Fibroblast of villous mesenchyme (primary cell): ENCODE data around the gene NSD1. TPM values are rescaled to one million over a fixed set of nuclear protein-coding genes. Genes with fewer than 3 reads are reported as not detected.

ENCODE experiments used
- DNase-seq: peaks from one replicate; pipeline ENCODE4 v3.0.0-alpha.2; 2010; ENCODE audit warnings: low read depth
- H3K4me3 ChIP-seq: 2 replicates; pipeline ENCODE4 v1.5.1; 2011; ENCODE audit warnings: low read depth, mild to moderate bottlenecking, low read length
- total RNA-seq: library from RNA; depleted of rRNA; stranded (reverse); fragments of >200 nt; gene quantifications from 2 replicates; pipeline ENCODE4 v1.2.3, GENCODE V29; 2012
- TF ChIP-seq, protein P1 (sequence below): IDR thresholded peaks from 2 replicates; pipeline ENCODE4 v1.5.1; 2012; ENCODE audit warnings: low read depth, mild to moderate bottlenecking, low read length; ENCODE audit not compliant: insufficient read depth

NSD1 gene
- total RNA-seq, 1 donor: 70.0 TPM

DNA sequence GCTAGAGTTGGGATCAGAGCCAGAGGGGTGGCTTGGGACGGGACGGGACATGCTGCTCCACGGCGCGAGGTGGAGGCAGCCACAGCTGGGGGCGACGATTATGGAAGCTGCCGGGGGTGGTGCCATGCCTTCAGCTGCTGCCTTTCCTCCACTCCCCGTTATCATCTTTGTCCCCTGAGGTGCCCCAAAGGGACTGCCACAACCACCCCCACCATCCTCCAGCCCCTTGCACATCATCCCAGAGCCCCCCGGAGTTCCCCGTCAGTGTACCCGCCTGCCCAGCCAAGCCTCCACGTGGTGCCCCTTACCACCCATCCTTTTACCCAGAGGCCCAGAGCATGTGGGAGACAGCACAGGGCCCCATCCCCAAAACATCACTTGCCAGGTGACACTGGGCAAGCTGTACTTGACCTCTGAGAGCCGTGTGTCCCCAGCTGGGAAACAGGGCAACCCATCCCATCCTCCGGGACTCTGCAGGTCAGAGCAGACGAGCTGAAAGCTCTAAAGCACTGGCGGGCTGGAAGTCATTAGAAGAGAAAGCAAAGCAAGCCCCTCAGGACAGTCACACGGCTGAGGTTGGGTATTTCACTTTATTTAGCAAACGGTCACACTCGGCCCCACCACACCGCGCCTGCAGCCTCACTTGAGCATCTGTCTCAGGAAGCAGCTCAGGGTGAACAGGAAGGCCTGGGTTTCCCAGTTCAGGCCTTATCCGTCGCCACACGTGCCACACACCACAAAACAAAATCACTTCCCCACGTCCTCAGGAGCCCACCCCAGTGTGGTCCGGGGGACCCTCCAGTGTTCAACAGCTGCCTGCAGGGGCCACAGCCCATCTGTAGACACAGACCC, 197.6 kb downstream of the NSD1 start:
- no peak overlapping the region for H3K4me3 ChIP-seq
- no peak for DNase-seq
- TF ChIP-seq, protein P1, sequence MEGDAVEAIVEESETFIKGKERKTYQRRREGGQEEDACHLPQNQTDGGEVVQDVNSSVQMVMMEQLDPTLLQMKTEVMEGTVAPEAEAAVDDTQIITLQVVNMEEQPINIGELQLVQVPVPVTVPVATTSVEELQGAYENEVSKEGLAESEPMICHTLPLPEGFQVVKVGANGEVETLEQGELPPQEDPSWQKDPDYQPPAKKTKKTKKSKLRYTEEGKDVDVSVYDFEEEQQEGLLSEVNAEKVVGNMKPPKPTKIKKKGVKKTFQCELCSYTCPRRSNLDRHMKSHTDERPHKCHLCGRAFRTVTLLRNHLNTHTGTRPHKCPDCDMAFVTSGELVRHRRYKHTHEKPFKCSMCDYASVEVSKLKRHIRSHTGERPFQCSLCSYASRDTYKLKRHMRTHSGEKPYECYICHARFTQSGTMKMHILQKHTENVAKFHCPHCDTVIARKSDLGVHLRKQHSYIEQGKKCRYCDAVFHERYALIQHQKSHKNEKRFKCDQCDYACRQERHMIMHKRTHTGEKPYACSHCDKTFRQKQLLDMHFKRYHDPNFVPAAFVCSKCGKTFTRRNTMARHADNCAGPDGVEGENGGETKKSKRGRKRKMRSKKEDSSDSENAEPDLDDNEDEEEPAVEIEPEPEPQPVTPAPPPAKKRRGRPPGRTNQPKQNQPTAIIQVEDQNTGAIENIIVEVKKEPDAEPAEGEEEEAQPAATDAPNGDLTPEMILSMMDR: no peak

DNA sequence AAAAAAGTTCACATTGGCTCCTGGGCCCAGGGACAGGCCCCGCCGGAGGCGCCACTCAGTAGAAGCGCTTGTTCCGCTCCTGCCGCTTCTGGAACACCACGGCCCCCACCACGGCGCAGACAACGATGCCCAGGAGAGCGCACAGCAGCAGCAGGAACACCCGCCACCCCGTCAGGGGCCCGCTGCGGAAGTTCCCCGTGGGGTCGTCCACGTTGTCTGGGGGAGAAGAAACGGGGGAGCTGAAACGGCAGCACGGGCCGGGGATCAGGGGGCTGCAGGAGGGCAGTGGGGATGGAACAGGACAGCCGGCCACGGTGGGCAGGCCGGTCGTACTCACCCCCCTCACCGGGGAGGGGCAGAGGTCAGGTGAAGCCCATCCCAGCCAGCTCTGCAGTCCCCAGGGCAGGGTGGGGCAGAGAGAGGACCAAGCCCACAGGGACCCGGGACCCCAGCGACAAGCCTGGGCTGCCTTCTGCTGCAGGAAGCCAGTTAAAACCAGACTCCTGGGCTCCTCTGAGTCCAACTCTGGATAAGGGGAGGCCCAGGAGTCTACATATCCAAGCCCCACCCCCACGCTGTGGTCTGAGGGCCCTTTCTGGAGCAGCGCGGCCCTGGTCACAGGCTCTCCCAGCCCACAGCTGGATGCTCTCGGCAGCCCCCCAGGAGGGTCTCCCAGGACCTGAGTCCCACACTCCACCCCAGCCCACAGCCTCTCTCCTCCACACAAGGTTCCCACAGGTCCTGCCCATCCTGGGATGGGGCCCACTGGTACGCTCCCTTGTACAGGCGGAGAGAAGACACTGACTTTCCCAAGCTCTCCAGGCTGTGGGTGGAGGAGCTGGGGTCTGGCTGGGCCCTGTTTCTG, 198.7 kb downstream of the NSD1 start:
- TF ChIP-seq, protein P1: no peak
- no peak for DNase-seq
- no peak overlapping the region for H3K4me3 ChIP-seq

DNA sequence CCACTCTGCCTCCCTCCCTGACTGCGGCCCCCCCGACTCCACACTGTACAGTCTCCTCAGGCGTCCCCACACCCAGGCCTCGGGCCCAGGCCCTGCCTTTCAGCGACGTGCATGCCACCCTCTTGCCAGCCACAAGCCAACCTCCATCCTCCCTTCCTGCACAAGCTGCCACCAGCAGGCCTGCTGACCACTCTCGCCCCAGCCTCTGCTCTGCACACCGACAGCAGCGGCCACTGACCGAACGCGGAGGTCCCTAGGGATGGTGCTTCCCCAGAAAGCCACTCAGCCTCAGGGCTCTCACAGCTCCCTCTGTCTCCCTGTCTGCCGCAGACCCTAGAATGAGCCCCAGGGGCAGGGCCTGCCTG, 199.3 kb downstream of the NSD1 start:
- no peak for DNase-seq
- no peak overlapping the region for H3K4me3 ChIP-seq
- TF ChIP-seq, protein P1: no peak

DNA sequence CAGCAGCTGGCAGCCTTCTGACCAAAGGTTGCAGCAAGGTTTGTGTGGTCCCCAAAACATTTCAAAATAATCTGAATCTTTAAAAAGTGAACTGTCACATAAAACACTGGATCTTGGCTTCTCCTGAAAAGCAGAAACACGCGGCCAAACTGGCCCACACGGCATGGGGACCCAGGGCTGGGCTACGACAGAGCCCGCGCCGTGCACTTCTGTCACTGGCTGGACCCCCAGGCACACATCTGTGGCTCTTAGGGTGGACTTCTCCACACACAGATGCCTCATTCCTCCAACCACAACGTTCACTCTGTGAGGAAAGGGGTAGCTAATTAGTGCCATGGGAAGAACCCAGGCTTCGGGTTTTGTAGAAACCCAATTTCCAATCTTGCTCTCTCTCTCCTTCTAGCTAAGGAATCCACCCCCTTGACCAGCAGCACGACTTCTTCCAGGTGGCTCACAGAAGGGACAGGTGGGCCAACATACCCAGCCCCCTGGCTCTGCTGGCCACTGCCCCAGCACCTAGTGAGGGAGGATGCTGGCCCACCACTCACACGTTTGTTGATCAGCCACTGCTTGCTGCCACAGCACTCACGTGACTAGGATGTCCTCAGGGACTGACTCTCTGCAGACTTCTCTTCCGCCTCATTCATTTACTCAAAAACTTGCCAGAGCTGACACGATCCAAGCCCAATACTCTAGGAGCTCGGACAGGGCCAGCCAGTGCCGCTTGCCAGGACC, 200.0 kb downstream of the NSD1 start:
- no peak overlapping the region for H3K4me3 ChIP-seq
- TF ChIP-seq, protein P1: no peak
- no peak for DNase-seq

DNA sequence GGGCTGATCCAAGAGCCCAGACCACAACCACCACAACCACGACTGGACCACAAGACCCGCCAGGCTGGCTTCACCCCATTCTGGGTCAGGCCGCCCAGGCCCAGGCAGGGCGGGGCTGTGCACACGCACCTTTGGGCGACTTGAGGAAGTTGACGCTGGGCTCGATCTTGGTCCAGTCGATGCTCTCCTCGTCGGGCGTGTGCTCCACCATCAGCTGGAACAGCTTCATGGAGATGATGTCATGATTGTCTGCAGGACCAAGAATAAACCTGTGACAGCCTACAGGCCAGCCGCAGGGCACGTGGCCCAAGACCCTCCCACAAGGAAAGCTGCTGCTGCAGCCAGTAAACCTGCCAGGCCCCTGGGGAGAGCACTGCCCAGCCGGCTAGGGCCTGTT, 200.6 kb downstream of the NSD1 start:
- no peak for DNase-seq
- TF ChIP-seq, protein P1: no peak
- no peak overlapping the region for H3K4me3 ChIP-seq

DNA sequence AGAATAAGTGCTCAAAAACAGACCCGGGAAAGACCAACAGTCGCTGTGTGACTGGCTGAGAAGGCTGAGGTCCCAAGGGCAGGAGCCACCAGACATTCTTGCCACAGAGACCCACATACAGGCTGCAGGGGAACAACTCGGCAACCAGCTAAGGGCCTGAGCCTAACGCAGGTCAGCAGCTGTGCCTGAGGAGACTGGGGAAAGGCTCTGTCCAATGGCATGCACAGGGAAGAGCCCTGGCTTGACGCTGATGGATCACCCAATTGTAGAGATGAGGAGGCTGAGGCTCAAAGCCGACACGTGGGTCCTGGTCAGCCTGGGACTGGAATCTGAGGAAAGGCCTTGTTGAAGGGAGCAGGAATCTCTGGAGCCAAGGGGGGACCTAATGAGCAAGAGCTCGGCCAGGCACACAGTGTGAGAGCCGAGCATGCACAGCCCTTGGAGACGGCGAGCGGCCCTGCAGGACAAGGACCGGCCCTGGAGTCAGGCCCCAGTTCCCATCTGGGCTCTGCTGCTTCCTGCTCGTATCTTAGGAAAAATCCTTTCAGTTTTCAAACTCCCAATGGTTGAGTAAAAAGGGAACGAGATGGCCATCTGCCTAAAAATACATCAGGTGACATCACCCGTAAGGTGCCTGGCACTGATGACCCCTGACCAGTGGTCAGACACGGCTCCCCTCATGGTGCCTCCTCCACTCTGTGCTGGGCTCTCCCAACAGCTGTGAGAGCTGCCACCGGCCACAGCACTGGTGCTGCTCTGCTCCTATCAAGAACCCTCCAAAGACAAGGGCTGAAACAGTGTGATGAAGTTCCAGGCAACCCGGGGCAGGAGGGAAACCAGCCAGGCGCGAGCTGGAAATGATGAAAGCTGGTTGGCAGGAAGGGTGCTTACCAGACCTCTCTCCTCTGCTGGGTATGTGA, 201.5 kb downstream of the NSD1 start:
- no peak overlapping the region for H3K4me3 ChIP-seq
- TF ChIP-seq, protein P1: no peak
- no peak for DNase-seq
